SJSA1 (cell line): Measurements from ENCODE around the gene KIAA2012. TPM values are rescaled to one million over a fixed set of nuclear protein-coding genes. Genes with fewer than 3 reads are reported as not detected.
"Not testable (repeated sequence)": the region's sequence is repeated elsewhere in the genome, so short reads cannot be mapped to it uniquely, and the experiment has no call there.

Experiments
- DNase-seq, 2 experiments: peaks; one replicate each; pipeline ENCODE4 v3.0.0-alpha.2; 2015 to 2020; ENCODE audit warnings: low spot score in 2 of 2, low read depth in 1 of 2
- H3K27ac ChIP-seq: fragments of 250-450 bp; sonication (Bioruptor Pico); 2 replicates; pipeline ENCODE4 v1.5.1; 2020; ENCODE audit warnings: mild to moderate bottlenecking, moderate library complexity
- H3K27me3 ChIP-seq: fragments of 250-450 bp; sonication (Bioruptor Pico); replicated peaks from 2 replicates; pipeline ENCODE4 v1.5.1; 2020; ENCODE audit warnings: mild to moderate bottlenecking, moderate library complexity
- H3K36me3 ChIP-seq: fragments of 250-450 bp; sonication (Bioruptor Pico); 2 replicates; pipeline ENCODE4 v1.5.1; 2020; ENCODE audit warnings: mild to moderate bottlenecking
- H3K4me1 ChIP-seq: fragments of 250-450 bp; sonication (Bioruptor Pico); replicated peaks from 2 replicates; pipeline ENCODE4 v1.6.1; 2021; ENCODE audit warnings: mild to moderate bottlenecking
- H3K4me3 ChIP-seq: fragments of 250-450 bp; sonication (Bioruptor Pico); 2 replicates; pipeline ENCODE4 v1.5.1; 2020; ENCODE audit warnings: mild to moderate bottlenecking
- H3K9me3 ChIP-seq: fragments of 250-450 bp; sonication (Bioruptor Pico); replicated peaks from 2 replicates; pipeline ENCODE4 v1.5.1; 2020; ENCODE audit warnings: mild to moderate bottlenecking
- total RNA-seq: library from RNA; depleted of rRNA; stranded (reverse); fragments of >200 nt; shearing (Covaris generic); gene quantifications from 2 replicates; pipeline ENCODE4 v1.2.3, GENCODE V29; 2014

Gene KIAA2012
- total RNA-seq, 1 experiment from 2014 or later, result 0.03 TPM

DNA sequence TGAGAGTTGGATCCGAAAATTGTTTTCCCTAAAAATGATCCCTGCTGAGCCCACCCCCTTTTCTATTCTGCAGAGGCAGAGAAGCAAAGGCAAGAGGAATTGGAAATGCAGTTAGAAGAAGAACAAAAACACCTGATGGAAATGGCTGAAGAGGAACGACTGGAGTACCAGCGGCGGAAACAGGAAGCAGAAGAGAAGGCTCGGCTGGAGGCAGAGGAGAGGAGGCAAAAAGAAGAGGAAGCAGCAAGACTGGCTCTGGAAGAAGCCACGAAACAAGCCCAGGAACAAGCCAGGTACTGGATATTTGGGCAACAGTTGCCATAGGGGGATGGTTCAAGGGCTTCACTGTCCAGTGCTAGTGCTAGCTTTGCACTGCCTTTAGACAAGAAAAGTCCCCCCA, 123.7 kb downstream of the KIAA2012 start:
- H3K4me1 ChIP-seq, result no peaks in the 10 kb centered on the region
- H3K36me3 ChIP-seq, result no peaks in the 10 kb centered on the region
- H3K27me3 ChIP-seq, result no peaks in the 10 kb centered on the region
- H3K27ac ChIP-seq, result no peak overlapping the region
- H3K9me3 ChIP-seq, result no peaks in the 10 kb centered on the region
- DNase-seq, result no peak
- H3K4me3 ChIP-seq, result no peak overlapping the region

GRCh38 chr2:202201220-202202160, 128.4 kb downstream of the KIAA2012 start:
- DNase-seq, result no peak
- Histone ChIP-seq H3K4me3 (no peak overlapping the region), H3K9me3 (no peaks in the 10 kb centered on the region), H3K27ac (no peak overlapping the region), H3K36me3 (peaks cover 10% of the 10 kb centered on the region), H3K27me3 (no peaks in the 10 kb centered on the region), H3K4me1 (no peaks in the 10 kb centered on the region)

DNA sequence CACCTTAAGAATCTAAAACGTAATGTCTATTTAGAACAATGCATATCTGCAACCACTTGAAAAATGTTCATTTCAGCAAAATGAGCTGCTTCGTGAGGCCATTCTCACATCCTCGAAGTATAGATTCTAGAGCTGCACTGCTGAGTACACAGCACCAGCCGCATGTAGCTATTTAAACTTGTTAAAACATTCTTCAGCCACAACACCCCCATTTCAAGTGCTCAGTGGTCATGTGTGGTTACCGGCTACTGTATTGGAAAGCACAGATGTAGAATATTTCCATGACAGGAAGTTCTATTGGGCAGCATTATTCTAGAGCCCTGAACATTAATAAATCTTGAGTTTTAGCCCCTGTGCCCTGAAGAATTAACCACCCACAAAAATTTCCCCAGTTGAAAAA, 130.3 kb downstream of the KIAA2012 start:
- Histone ChIP-seq H3K4me1 (no peaks in the 10 kb centered on the region), H3K27me3 (no peaks in the 10 kb centered on the region), H3K27ac (no peak overlapping the region), H3K36me3 (peaks cover 10% of the 10 kb centered on the region), H3K9me3 (no peaks in the 10 kb centered on the region), H3K4me3 (no peak overlapping the region)
- no peak for DNase-seq

GRCh38 chr2:202204855-202205254, 131.8 kb downstream of the KIAA2012 start:
- H3K27me3 ChIP-seq, result no peaks in the 10 kb centered on the region
- no peak overlapping the region for H3K4me3 ChIP-seq

DNA sequence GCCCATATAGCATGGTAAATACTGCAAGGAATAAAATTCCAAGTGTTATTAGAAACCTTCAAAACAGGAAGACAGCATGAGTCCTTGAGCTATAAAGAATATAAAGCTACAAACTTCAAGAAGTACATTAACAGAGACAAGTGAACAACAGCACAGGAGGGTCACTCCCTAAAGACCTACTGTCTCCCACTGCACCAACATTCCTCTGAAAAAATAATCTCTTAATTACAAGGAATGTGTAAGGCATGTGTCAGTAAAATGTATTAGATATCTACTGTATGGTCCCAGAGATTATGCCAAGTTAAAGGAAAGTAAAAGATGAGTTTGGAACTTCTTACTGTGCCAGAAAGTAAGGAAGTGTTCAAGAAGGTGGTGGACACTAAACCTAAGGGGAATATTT, 135.5 kb downstream of the KIAA2012 start:
- no peak for DNase-seq
- Histone ChIP-seq H3K27ac (no peak overlapping the region), H3K4me1 (no peaks in the 10 kb centered on the region), H3K27me3 (no peaks in the 10 kb centered on the region), H3K36me3 (peaks cover 37% of the 10 kb centered on the region), H3K4me3 (no peak overlapping the region), H3K9me3 (no peaks in the 10 kb centered on the region; the same call in 1 of the 2 replicates)

More at GRCh38 chr2:202204855-202205254, 131.8 kb downstream of the KIAA2012 start:
- no peak overlapping the region for H3K27ac ChIP-seq
- H3K9me3 ChIP-seq, result no peaks in the 10 kb centered on the region; the same call in 1 of the 2 replicates
- peaks cover 21% of the 10 kb centered on the region for H3K36me3 ChIP-seq
- DNase-seq, result no peak
- H3K4me1 ChIP-seq, result no peaks in the 10 kb centered on the region

GRCh38 chr2:202215179-202215578, 142.1 kb downstream of the KIAA2012 start:
- Histone ChIP-seq H3K27ac (no peak overlapping the region), H3K4me3 (no peak overlapping the region), H3K36me3 (peaks cover 32% of the 10 kb centered on the region), H3K9me3 (no peaks in the 10 kb centered on the region), H3K27me3 (no peaks in the 10 kb centered on the region), H3K4me1 (no peaks in the 10 kb centered on the region)
- DNase-seq, result no peak

GRCh38 chr2:202221873-202222272, 148.8 kb downstream of the KIAA2012 start:
- no peak overlapping the region for H3K4me3 ChIP-seq
- no peaks in the 10 kb centered on the region for H3K27me3 ChIP-seq
- H3K27ac ChIP-seq, result no peak overlapping the region
- peaks cover 27% of the 10 kb centered on the region for H3K36me3 ChIP-seq
- 0 out of 2 replicates have a peak, but pooled peaks cover 3% of the 10 kb centered on the region for H3K4me1 ChIP-seq
- no peaks in the 10 kb centered on the region for H3K9me3 ChIP-seq
- peak in 1 of 2 experiments; percentile 6 for DNase-seq

GRCh38 chr2:202237787-202238233, 164.8 kb downstream of the KIAA2012 start:
- Histone ChIP-seq H3K36me3 (no peaks in the 10 kb centered on the region; the same call in 1 of the 2 replicates), H3K9me3 (peaks cover 3% of the 10 kb centered on the region; the same call in 1 of the 2 replicates), H3K27ac (peak overlapping the region; percentile 53), H3K4me1 (peaks cover 15% of the 10 kb centered on the region), H3K4me3 (peak overlapping the region; percentile 65), H3K27me3 (no peaks in the 10 kb centered on the region)
- DNase-seq, result peak; percentile 51 to 53

DNA sequence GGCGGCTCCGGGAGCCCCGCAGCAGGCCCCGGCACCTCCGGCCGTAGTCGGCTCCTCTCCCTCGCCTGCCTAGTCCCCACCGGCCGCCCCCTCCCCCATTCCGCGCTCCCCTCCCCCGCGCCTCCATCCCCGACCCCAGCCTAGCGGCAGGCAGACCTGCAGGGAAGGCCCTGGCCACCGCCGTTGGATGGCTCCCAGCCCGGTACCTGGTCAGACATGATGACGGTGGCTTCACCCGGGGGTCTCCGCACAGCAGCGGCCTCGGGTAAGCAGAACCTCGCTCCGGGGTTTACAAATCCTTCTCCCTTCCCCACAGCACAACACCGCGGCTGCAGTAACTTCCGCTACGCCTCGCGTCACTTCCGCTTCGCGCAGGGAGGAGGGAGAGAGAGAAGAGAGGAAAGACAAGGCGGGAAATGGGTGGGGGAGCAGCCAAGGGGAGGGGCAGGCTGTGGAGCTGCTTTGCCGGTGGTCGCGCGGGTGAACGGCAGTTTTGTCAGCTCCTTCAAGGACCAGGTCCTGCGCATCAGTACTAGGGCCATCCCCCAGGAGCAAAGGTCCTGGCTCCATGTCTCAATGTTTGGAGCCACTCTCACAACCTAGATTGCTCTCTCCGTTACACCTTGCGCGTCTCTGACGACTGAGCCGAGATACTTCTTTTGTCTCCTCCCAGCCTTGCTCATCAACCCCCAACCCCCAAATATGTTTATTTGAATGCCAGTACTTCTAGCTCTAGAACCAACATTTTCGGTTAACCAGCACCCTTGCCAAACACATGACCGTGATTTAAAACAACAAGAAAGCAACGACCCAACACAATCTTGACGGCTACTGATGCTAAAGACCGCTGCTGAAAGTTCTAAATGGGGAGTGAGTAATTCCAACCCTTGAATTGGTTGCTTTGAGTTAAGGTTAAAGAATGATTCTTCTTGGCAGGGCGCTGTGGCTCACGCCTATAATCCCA, 165.5 kb downstream of the KIAA2012 start, which contains the start of gene SUMO1:
TSS of gene SUMO1 (minus strand) at position 364 of the 964 bp plus-strand sequence. CDS start at position 218, 146 bp downstream.
- H3K36me3 ChIP-seq, result no peaks in the 10 kb centered on the region; the same call in 1 of the 2 replicates
- peaks cover 3% of the 10 kb centered on the region; the same call in 1 of the 2 replicates for H3K9me3 ChIP-seq
- peak; percentile 89 to 90 for DNase-seq

DNA sequence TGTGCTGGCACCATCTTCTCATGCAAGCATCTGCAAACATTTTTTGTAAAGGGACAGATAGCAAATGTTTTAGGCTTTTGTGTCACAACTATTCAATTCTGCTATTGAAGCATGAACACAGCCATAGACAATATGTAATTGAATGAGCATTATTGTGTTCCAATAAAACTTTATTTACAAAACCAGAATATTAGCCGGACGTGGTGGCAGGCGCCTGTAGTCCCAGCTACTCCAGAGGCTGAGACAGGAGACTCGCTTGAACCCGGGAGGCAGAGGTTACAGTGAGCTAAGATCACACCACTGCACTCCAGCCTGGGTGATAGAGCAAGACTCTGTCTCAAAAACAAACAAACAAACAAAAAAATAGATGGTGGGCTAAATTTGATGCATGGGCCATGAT, 174.7 kb downstream of the KIAA2012 start:
- H3K27me3 ChIP-seq, H3K4me1 ChIP-seq, H3K4me3 ChIP-seq, H3K27ac ChIP-seq, H3K36me3 ChIP-seq, H3K9me3 ChIP-seq, DNase-seq: not testable (repeated sequence)

More for the DNA sequence above, 165.5 kb downstream of the KIAA2012 start, which contains the start of gene SUMO1:
- H3K4me1 ChIP-seq, result peaks cover 15% of the 10 kb centered on the region
- peak within 1 kb of the TSS; percentile 53 for H3K27ac ChIP-seq
- H3K4me3 ChIP-seq, result peak within 1 kb of the TSS; percentile 65
- H3K27me3 ChIP-seq, result no peaks in the 10 kb centered on the region

DNA sequence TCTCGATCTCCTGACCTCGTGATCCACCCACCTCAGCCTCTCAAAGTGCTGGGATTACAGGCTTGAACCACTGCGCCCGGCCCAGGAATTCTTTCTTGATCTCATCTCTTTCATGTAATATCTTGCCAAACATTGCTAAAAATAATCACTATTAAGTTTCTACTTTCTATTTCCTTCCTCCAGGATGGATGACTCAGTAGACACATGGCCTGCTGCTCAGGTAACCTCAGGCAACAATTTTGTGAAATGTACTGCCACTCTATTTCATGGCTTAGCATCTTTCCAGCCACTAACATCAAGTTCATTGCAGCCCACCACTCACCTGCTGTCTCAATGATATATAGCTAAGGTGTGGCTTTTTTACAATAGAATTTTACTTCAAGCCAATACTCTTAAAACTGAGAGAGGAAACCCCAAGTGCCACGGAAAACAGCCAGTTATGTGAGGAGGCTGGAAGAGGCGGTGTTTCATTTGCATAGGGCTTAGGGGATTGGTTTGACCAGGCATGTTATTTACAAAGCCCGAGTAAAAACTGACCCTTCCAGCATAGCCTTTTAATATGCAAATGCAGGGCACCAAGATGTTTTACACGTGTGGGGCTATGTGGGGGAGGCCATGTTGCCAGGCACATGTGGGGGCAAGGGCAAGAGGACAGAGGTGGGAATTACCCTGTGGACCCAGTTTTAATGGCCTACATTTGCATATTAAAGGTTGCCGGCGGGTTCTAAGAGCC, 176.6 kb downstream of the KIAA2012 start:
- H3K4me3 ChIP-seq, result no peak overlapping the region
- no peaks in the 10 kb centered on the region for H3K27me3 ChIP-seq
- no peak overlapping the region for H3K27ac ChIP-seq
- H3K36me3 ChIP-seq, result no peaks in the 10 kb centered on the region
- no peak for DNase-seq
- no peaks in the 10 kb centered on the region for H3K4me1 ChIP-seq
- H3K9me3 ChIP-seq, result no peaks in the 10 kb centered on the region

- no peak for DNase-seq
- no peaks in the 10 kb centered on the region for H3K9me3 ChIP-seq
- H3K27ac ChIP-seq, result no peak overlapping the region
- no peaks in the 10 kb centered on the region for H3K4me1 ChIP-seq
- H3K36me3 ChIP-seq, result no peaks in the 10 kb centered on the region
- H3K4me3 ChIP-seq, result no peak overlapping the region
- H3K27me3 ChIP-seq, result no peaks in the 10 kb centered on the region
Measured at GRCh38 chr2:202251494-202251893, 178.4 kb downstream of the KIAA2012 start.
